Esophagus squamous epithelium (tissue), 5 donors: ENCODE results near the gene PANX1. TPM values are rescaled to one million over a fixed set of nuclear protein-coding genes. Genes with fewer than 3 reads are reported as not detected.
"Not testable (repeated sequence)": the region's sequence is repeated elsewhere in the genome, so short reads cannot be mapped to it uniquely, and the experiment has no call there.

Source experiments
- DNase-seq: peaks from one replicate; lab custom pipeline; 2025; lab: John Stamatoyannopoulos, UW
- H3K27ac ChIP-seq, 4 donors: fragments of 200-600 bp; sonication (generic); one replicate each; pipeline ENCODE4 v1.5.1; 2016 to 2019; ENCODE audit warnings: mild to moderate bottlenecking in 1 of 4
- H3K27me3 ChIP-seq, 4 donors: fragments of 200-600 bp; sonication (generic); 1 replicate in 3 of 4; 2 replicates in 1 of 4; pipeline versions ENCODE4 v1.5.1 to v1.6.0; 2017 to 2021; ENCODE audit warnings: antibody characterized with exemption in 1 of 4
- H3K36me3 ChIP-seq, 3 donors: fragments of 200-600 bp; sonication (generic); one replicate each; pipeline ENCODE4 v1.5.1; 2016 to 2019
- H3K4me1 ChIP-seq, 3 donors: fragments of 200-600 bp; sonication (generic); one replicate each; pipeline ENCODE4 v1.5.1; 2017 to 2019
- H3K4me3 ChIP-seq, 4 donors: fragments of 200-600 bp; sonication (generic); 1 replicate in 3 of 4; 2 replicates in 1 of 4; pipeline ENCODE4 v1.5.1; 2016 to 2019; ENCODE audit warnings: mild to moderate bottlenecking in 2 of 4, moderate library complexity in 1 of 4
- H3K9me3 ChIP-seq, 3 donors: fragments of 200-600 bp; sonication (generic); one replicate each; pipeline ENCODE4 v1.5.1; 2016 to 2019
- POLR2A ChIP-seq, 4 donors: fragments of 450-650 bp; IDR thresholded peaks; one replicate each; pipeline ENCODE4 v1.6.1; 2017; ENCODE audit warnings: antibody characterized with exemption in 4 of 4, mild to moderate bottlenecking in 4 of 4, moderate library complexity in 3 of 4
- WGBS, 2 donors: methylation state at CpG; one replicate each; pipeline ENCODE4 v1.1.5; 2018; 5-methylcytosine and 5-hydroxymethylcytosine counted together
- intact Hi-C: fragments of 100-400 bp; cut with DNase I; formaldehyde crosslinking; loops from one replicate; pipeline ENCODE4 v1.15.0; 2022
- total RNA-seq, 4 donors: library from RNA; depleted of rRNA; stranded (reverse); fragments of >200 nt; gene quantifications; one replicate each; pipeline ENCODE4 v1.1.0, GENCODE V29; 2016
- TF ChIP-seq, protein P1 (sequence below), 6 experiments: fragments of 450-650 bp in 4 of 6; fragments of 200-600 bp in 2 of 6; sonication (generic) in 2 of 6; IDR thresholded peaks; one replicate each; pipeline ENCODE4 v1.5.1; 2016 to 2019; ENCODE audit warnings: antibody characterized with exemption in 6 of 6, mild to moderate bottlenecking in 4 of 6, moderate library complexity in 4 of 6
- donor health status: DM: yes; HTN: yes; CAD: no.

PANX1 gene
- total RNA-seq, 4 donors from 2014 or later = 8.4 to 36.2 (median 17.4) TPM

DNA sequence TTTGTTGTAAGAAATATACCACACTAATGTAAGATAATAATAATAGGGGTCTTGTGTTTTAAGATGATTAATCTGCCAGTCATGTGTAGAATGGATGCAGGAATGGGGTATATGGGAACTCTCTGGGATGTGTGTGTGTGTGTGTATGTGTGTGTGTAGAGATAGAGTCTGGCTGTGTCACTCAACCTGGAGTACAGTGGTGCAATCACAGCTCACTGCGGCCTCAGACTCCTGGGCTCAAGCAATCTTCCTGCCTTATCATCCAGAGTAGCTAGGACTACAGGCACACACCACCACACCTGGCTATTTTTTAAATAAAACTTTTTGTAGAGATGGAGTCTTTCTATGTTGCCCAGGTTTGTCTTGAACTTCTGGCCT lies 11.5 kb upstream of the PANX1 start:
- H3K27me3 ChIP-seq = no peaks in the 10 kb centered on the region
- DNase-seq = no peak
- no peak overlapping the region for H3K27ac ChIP-seq
- 90 to 95% methylated on average over 1 of the region's 1 CpG for WGBS, 2 donors
- H3K4me3 ChIP-seq = no peak overlapping the region
- H3K9me3 ChIP-seq = no peaks in the 10 kb centered on the region
- no peak for TF ChIP-seq POLR2A (IDR thresholded peaks at IDR 0.05)
- TF ChIP-seq, protein P1, sequence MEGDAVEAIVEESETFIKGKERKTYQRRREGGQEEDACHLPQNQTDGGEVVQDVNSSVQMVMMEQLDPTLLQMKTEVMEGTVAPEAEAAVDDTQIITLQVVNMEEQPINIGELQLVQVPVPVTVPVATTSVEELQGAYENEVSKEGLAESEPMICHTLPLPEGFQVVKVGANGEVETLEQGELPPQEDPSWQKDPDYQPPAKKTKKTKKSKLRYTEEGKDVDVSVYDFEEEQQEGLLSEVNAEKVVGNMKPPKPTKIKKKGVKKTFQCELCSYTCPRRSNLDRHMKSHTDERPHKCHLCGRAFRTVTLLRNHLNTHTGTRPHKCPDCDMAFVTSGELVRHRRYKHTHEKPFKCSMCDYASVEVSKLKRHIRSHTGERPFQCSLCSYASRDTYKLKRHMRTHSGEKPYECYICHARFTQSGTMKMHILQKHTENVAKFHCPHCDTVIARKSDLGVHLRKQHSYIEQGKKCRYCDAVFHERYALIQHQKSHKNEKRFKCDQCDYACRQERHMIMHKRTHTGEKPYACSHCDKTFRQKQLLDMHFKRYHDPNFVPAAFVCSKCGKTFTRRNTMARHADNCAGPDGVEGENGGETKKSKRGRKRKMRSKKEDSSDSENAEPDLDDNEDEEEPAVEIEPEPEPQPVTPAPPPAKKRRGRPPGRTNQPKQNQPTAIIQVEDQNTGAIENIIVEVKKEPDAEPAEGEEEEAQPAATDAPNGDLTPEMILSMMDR (IDR thresholded peaks at IDR 0.05) = no peak
- peaks cover 0 to 21% (median 15%) of the 10 kb centered on the region in 3 donors for H3K4me1 ChIP-seq
- no peaks in the 10 kb centered on the region for H3K36me3 ChIP-seq
- intact Hi-C loops = no loop called here

DNA sequence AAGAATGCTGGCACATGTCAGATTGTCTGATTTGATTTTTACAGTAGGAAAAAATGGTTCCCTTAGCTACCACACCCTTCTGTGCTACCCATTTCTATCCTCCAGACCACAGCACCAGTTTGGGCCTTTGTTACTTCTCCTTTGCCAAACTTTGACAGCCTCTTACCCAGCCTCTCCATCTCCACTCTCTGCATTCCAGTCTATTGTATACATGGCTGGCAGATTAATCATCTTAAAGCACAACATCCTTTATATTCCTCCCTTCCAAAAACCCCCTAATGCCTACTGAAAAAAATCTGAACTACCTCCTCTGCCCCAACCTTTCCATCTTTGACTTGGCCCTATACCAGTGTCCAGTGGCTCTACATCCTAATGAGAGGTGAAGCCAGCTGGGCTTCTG lies 10.8 kb upstream of the PANX1 start:
- no peaks in the 10 kb centered on the region for H3K9me3 ChIP-seq
- peaks cover 0 to 14% (median 9%) of the 10 kb centered on the region in 3 donors for H3K4me1 ChIP-seq
- no peak overlapping the region for H3K4me3 ChIP-seq
- no peak for TF ChIP-seq POLR2A (IDR thresholded peaks at IDR 0.05)
- TF ChIP-seq, protein P1 (IDR thresholded peaks at IDR 0.05) = no peak
- H3K27me3 ChIP-seq = no peaks in the 10 kb centered on the region
- H3K27ac ChIP-seq = no peak overlapping the region
- H3K36me3 ChIP-seq = no peaks in the 10 kb centered on the region
- intact Hi-C loops = no loop called here
- DNase-seq = no peak

DNA sequence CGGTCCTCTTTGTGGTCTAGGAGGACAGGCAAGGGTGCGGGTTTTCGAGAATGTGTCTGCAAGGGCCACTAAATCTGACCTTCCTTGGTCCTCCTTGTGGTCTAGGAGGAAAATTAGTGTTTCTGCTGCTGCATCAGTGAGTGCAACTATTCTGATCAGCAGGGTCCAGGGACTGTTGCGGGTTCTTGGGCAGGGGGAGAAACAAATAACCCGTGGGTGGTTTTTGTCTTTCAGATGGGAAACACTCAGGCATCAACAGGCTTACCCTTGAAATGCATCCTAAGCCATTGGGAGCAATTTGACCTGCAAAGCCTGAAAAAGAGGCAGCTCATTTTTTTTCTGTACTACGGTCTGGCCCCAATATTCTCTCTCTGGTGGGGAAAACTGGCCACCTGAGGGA lies 9.0 kb upstream of the PANX1 start:
- peaks cover 0 to 10% (median 9%) of the 10 kb centered on the region in 3 donors for H3K4me1 ChIP-seq
- H3K4me3 ChIP-seq, DNase-seq, H3K27ac ChIP-seq, H3K36me3 ChIP-seq, H3K9me3 ChIP-seq, H3K27me3 ChIP-seq, intact Hi-C loops: not testable (repeated sequence)
- WGBS, 2 donors = 94 to 95% methylated on average over 6 of the region's 6 CpGs

DNA sequence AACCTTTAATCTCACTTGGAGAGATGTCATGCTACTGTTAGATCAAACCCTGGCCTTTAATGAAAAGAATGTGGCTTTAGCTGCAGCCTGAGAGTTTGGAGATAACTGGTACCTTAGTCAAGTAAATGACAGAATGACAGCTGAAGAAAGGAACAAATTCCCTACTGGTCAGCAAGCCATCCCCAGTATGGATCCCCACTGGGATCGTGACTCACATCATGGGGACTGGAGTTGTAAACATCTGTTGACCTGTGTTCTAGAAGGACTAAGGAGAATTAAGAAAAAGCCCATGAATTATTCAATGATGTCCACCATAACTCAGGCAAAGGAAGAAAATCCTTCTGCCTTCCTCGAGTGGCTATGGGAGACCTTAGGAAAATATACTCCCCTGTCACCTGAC lies 8.1 kb upstream of the PANX1 start:
- H3K4me1 ChIP-seq = peaks cover 0 to 10% (median 9%) of the 10 kb centered on the region in 3 donors
- H3K4me3 ChIP-seq, H3K27me3 ChIP-seq, DNase-seq, H3K9me3 ChIP-seq, H3K27ac ChIP-seq, intact Hi-C loops, H3K36me3 ChIP-seq: not testable (repeated sequence)
- 71 to 80% methylated on average over 2 of the region's 2 CpGs for WGBS, 2 donors

DNA sequence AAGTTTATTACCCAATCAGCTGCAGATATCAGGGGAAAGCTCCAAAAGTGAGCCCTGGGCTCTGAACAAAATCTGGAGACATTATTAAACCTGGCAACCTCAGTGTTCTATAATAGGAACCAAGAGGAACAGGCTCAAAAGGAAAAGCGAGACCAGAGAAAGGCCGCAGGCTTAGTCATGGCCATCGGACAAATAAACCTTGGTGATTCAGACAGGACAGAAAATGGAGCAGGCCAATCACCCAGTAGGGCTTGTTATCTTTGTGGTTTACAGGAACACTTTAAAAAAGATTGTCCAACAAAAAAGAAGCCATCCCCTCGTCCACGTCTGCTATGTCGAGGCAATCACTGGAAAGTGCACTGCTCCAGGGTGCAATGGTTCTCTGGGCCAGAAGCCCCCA lies 7.7 kb upstream of the PANX1 start:
- no peak overlapping the region for H3K27ac ChIP-seq
- H3K36me3 ChIP-seq = no peaks in the 10 kb centered on the region
- TF ChIP-seq, protein P1 (IDR thresholded peaks at IDR 0.05) = no peak
- TF ChIP-seq POLR2A (IDR thresholded peaks at IDR 0.05) = no peak
- H3K4me1 ChIP-seq = peaks cover 0 to 8% (median 5%) of the 10 kb centered on the region in 3 donors
- no peaks in the 10 kb centered on the region for H3K9me3 ChIP-seq
- DNase-seq = no peak
- no peaks in the 10 kb centered on the region for H3K27me3 ChIP-seq
- 86 to 90% methylated on average over 5 to 6 of the region's 6 CpGs for WGBS, 2 donors
- H3K4me3 ChIP-seq = no peak overlapping the region
- intact Hi-C loops = no loop called here

DNA sequence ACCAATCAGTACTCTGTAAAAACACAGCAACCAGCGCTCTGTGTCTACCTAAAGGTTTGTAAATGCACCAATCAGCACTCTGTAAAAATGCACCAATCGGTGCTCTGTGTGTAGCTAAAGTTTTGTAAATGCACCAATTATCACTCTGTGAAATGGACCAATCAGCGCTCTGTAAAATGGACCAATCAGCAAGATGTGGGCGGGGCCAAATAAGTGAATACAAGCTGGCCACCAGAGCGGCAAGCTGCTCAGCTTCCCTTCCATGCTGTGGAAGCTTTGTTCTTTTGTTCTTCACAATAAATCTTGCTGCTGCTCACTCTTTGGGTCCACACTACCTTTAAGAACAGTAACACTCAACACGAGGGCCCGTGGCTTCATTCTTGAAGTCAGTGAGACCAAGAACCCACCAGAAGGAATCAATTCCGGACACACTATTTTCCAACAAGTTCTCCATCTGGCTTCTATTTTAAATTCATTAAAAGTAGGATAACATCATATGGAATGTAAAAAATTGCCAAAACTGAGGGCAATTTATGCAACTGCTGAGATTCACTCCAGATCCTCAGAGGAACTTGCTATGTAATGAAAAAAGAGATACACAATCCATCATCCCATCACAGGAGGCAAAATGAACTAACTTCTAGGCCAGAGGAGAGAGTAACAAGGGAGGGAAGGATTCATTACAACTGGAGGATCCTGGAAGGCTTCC lies 3.1 kb upstream of the PANX1 start:
- 92 to 95% methylated on average over 6 to 7 of the region's 8 CpGs for WGBS, 2 donors
- H3K9me3 ChIP-seq = no peaks in the 10 kb centered on the region

More for the DNA sequence above, 3.1 kb upstream of the PANX1 start:
- Histone ChIP-seq H3K27ac (no peak overlapping the region), H3K27me3 (no peaks in the 10 kb centered on the region), H3K4me3 (no peak overlapping the region), H3K4me1 (peaks cover 14 to 25% (median 17%) of the 10 kb centered on the region in 3 donors), H3K36me3 (no peaks in the 10 kb centered on the region)
- intact Hi-C loops = no loop called here
- TF ChIP-seq, protein P1 (IDR thresholded peaks at IDR 0.05) = no peak
- TF ChIP-seq POLR2A (IDR thresholded peaks at IDR 0.05) = no peak
- DNase-seq = no peak
